ENCODE results near the gene PDLIM5. TPM values are rescaled to one million over a fixed set of nuclear protein-coding genes. Genes with fewer than 3 reads are reported as not detected.

The PDLIM5 gene
- total RNA-seq, 1 donor from 2014 or later, result 60.7 TPM

DNA sequence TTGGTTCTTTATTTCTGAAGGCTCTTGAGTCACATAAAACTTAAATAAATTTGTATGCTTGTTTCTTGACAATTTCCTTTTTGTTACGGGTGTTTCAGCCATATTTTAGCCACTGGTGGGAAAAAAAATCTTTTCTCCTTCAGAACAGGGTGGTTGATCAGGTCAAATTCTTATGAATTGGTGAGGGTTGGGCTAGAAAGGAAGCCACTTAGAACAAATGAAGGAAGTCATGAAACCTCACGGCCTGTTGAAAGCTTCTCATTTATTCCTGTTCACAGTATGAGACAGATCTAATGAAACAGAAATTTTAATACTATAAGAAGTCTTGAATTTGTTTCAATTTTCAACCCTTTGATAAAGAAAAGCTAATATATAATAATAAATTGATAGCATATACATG, 12.1 kb upstream of the PDLIM5 start:
- no peak for DNase-seq (ENCODE audit: low spot score in 2 of 2, unreplicated experiment in 2 of 2)
- H3K4me1 Mint-ChIP-seq, result no peaks in the 10 kb centered on the region
- no peaks in the 10 kb centered on the region for H3K36me3 Mint-ChIP-seq
- H3K27ac Mint-ChIP-seq, result no peak overlapping the region
- TF ChIP-seq, protein P1, sequence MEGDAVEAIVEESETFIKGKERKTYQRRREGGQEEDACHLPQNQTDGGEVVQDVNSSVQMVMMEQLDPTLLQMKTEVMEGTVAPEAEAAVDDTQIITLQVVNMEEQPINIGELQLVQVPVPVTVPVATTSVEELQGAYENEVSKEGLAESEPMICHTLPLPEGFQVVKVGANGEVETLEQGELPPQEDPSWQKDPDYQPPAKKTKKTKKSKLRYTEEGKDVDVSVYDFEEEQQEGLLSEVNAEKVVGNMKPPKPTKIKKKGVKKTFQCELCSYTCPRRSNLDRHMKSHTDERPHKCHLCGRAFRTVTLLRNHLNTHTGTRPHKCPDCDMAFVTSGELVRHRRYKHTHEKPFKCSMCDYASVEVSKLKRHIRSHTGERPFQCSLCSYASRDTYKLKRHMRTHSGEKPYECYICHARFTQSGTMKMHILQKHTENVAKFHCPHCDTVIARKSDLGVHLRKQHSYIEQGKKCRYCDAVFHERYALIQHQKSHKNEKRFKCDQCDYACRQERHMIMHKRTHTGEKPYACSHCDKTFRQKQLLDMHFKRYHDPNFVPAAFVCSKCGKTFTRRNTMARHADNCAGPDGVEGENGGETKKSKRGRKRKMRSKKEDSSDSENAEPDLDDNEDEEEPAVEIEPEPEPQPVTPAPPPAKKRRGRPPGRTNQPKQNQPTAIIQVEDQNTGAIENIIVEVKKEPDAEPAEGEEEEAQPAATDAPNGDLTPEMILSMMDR (IDR thresholded peaks at IDR 0.05; ENCODE audit: unreplicated experiment), result no peak
- H3K9me3 Mint-ChIP-seq, result peaks cover 8% of the 10 kb centered on the region
- H3K4me3 Mint-ChIP-seq, result no peak overlapping the region
- H3K27me3 Mint-ChIP-seq (ENCODE audit: low read depth), result peaks cover 15% of the 10 kb centered on the region

DNA sequence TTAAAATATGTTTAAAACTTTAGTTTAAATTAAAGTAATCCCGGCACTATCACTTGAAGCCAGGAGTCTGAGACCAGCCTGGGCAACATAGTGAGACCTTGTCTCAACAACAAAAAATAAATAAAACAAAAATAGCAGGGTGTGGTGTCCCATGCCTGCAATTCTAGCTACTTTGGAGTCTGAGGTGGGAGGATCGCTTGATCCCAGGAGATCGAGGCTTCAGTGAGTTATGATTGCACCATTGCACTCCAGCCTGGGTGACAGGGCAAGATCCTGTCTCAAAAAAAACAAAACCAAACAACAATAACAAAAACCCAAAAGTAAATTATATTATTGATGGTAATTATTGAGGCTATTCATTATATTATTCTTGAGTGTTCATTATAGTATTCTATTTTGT, 9.9 kb upstream of the PDLIM5 start:
- Mint-ChIP-seq H3K27ac (no peak overlapping the region), H3K9me3 (peaks cover 7% of the 10 kb centered on the region), H3K27me3 (ENCODE audit: low read depth) (peaks cover 11% of the 10 kb centered on the region), H3K4me3 (no peak overlapping the region), H3K4me1 (no peaks in the 10 kb centered on the region), H3K36me3 (no peaks in the 10 kb centered on the region)
- no peak for DNase-seq (ENCODE audit: low spot score in 2 of 2, unreplicated experiment in 2 of 2)
- TF ChIP-seq, protein P1 (IDR thresholded peaks at IDR 0.05; ENCODE audit: unreplicated experiment), result no peak

DNA sequence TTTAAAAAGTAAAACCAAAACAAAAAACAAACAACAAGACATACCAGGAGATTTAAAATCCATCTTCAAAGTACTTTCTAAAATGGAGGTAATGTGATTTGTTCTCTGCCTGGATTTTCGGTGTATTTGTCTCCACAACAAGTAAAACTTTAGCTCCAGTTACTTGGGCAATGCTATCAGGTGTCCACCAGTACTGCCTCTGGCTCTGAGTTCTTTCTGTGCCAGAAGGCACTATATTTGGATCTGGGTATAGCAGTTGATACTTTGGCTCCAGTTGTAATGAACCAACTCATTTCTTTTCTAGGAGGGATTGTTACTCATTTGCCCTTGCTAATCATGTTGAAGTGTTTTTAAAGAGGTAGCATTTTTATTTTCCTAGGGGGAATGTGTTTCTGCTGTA, 9.5 kb upstream of the PDLIM5 start:
- no peak overlapping the region for H3K4me3 Mint-ChIP-seq
- H3K4me1 Mint-ChIP-seq, result no peaks in the 10 kb centered on the region
- peaks cover 7% of the 10 kb centered on the region for H3K27me3 Mint-ChIP-seq (ENCODE audit: low read depth)
- DNase-seq (ENCODE audit: low spot score in 2 of 2, unreplicated experiment in 2 of 2), result no peak
- H3K36me3 Mint-ChIP-seq, result no peaks in the 10 kb centered on the region
- no peak overlapping the region for H3K27ac Mint-ChIP-seq
- TF ChIP-seq, protein P1 (IDR thresholded peaks at IDR 0.05; ENCODE audit: unreplicated experiment), result no peak
- H3K9me3 Mint-ChIP-seq, result peaks cover 3% of the 10 kb centered on the region

DNA sequence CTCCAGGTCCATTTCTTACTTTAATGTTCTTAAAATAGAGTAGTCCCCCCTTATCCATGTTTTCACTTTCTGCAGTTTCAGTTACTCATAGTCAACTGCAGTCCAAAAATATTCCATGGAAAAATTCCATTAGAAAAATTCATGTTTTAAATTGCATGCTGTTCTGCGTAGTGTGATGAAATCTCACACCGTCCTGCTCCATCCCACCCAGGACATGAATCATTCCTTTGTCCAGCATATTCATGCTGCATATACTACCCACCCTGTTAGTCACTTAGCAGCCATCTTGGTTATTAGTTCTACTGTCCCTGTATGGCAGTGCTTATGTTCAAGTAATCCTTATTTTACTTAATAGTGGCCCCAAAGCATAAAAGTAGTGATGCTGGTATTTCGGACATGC, 5.4 kb upstream of the PDLIM5 start:
- Mint-ChIP-seq H3K9me3 (no peaks in the 10 kb centered on the region), H3K36me3 (no peaks in the 10 kb centered on the region), H3K4me3 (no peak overlapping the region), H3K27me3 (ENCODE audit: low read depth) (peaks cover 3% of the 10 kb centered on the region), H3K4me1 (peaks cover 17% of the 10 kb centered on the region), H3K27ac (no peak overlapping the region)
- no peak for DNase-seq (ENCODE audit: low spot score in 2 of 2, unreplicated experiment in 2 of 2)
- TF ChIP-seq, protein P1 (IDR thresholded peaks at IDR 0.05; ENCODE audit: unreplicated experiment), result no peak

DNA sequence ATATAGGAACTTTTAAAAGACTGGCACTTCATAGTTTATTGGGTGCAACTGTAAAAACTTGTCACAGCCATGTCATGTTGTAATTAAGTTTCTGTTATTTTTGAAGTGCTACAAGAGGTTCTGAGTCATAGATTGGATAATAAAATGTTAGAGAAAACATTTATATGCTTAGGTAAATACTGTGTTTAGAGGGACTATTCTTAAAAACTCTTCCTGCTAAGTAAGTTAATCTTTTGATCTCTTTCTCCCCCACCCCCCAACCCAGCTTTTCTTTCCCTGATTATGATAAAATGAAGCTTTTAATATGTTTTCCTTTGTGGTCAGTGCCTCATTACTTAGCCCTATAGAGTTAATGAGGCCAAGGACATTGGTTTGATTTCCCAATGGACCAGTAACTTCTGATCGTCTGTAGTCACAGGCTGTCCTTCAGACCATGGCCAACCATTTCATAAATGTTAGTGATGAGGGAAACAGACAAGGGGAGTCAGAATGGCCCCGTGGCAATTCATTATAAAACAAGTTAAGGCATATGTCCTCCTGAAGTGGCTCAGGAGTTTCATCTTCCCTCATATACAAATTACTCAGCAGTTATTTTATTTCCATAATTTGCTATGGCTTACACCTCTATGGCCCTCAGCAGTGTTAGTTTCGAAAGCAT, 3.9 kb upstream of the PDLIM5 start:
- Mint-ChIP-seq H3K27me3 (ENCODE audit: low read depth) (peaks cover 3% of the 10 kb centered on the region), H3K4me1 (peaks cover 20% of the 10 kb centered on the region), H3K36me3 (no peaks in the 10 kb centered on the region), H3K9me3 (no peaks in the 10 kb centered on the region), H3K4me3 (no peak overlapping the region), H3K27ac (no peak overlapping the region)
- TF ChIP-seq, protein P1 (IDR thresholded peaks at IDR 0.05; ENCODE audit: unreplicated experiment), result no peak
- no peak for DNase-seq (ENCODE audit: low spot score in 2 of 2, unreplicated experiment in 2 of 2)

Measured in mesothelial cell of epicardium (in vitro differentiated cells).